ENCODE data around the gene ARHGEF10L. TPM values are rescaled to one million over a fixed set of nuclear protein-coding genes. Genes with fewer than 3 reads are reported as not detected.

ARHGEF10L gene
- total and polyA plus RNA-seq, 8 donors = 36.2 to 104 (median 52.8) TPM

DNA sequence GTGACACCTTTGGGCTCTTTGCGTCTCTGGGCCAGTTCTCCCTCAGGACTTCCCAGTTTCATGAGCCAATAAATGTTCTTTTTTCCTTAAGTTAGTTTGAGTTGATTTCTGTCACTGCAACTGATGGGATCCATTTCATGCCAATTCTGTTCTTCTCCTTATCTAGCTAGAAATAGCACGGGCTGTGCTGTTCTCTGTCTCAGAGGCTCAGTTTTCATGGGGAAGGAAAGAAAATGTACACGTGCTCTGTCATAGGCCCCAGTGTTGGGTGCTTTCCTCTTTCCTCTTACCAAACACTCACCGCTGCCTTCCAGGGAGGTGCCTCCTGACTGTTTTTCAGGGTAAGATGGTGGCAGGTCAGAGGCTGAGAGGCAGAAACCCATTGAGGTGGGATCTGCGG is 172.4 kb downstream of the ARHGEF10L start:
- TF ChIP-seq CTCF (IDR thresholded peaks at IDR 0.05) = no peak
- Histone ChIP-seq H3K4me3 (no peak overlapping the region), H3K9me3 (no peaks in the 10 kb centered on the region), H3K27me3 (no peaks in the 10 kb centered on the region), H3K27ac (no peak overlapping the region), H3K36me3 (no peaks in the 10 kb centered on the region), H3K4me1 (no peaks in the 10 kb centered on the region)
- no peak for DNase-seq
- intact Hi-C loops (cut with DNase I) = no loop called here
- WGBS, 2 donors = 84 to 98% methylated on average over 5 of the region's 5 CpGs
- no peak for ATAC-seq
- FAIRE-seq = no peak

DNA sequence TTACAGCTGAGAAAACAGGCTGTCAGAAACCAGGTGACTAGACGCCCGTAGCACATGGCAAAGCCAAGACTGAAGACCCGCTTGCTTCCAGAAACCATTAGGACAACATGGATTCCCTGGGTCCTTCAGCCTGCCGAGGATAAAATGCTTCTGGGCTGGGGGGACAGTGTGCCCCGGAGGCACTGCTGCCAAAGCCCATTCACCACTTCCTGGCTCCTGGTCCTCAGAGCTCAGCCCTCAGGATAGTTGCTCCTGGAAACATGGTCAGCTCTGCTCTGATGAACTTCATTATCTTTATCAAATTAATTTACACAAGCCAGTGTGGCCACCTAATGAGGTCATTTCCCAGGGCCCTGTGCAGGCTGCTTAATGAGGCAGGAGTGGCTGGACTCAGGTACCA is 174.5 kb downstream of the ARHGEF10L start:
- intact Hi-C loops (cut with DNase I) = no loop called here
- Histone ChIP-seq H3K4me3 (no peak overlapping the region), H3K27me3 (no peaks in the 10 kb centered on the region), H3K9me3 (no peaks in the 10 kb centered on the region), H3K4me1 (no peaks in the 10 kb centered on the region), H3K27ac (no peak overlapping the region), H3K36me3 (no peaks in the 10 kb centered on the region)
- ATAC-seq (peak in 2 of 4 donors; percentile 37 to 56), FAIRE-seq (no peak), DNase-seq (no peak)
- no peak for TF ChIP-seq CTCF (IDR thresholded peaks at IDR 0.05)
- 66 to 69% methylated on average over 5 of the region's 5 CpGs for WGBS, 2 donors

- Histone ChIP-seq H3K4me3 (no peak overlapping the region), H3K36me3 (no peaks in the 10 kb centered on the region), H3K27ac (no peak overlapping the region), H3K9me3 (no peaks in the 10 kb centered on the region), H3K27me3 (no peaks in the 10 kb centered on the region), H3K4me1 (no peaks in the 10 kb centered on the region)
- TF ChIP-seq CTCF (IDR thresholded peaks at IDR 0.05) = no peak
- intact Hi-C loops (cut with DNase I) = no loop called here
- WGBS, 2 donors = 71 to 76% methylated on average over 25 of the region's 25 CpGs
- FAIRE-seq (no peak), DNase-seq (no peak), ATAC-seq (no peak)
Observed at GRCh38 chr1:17717594-17718535, 178.4 kb downstream of the ARHGEF10L start.

- no peak for ATAC-seq
- no peak for FAIRE-seq
- no peak for TF ChIP-seq CTCF (IDR thresholded peaks at IDR 0.05)
- WGBS, 2 donors = 89 to 95% methylated on average over 5 of the region's 5 CpGs
- DNase-seq = no peak
- H3K27me3 ChIP-seq = no peaks in the 10 kb centered on the region
- intact Hi-C loops (cut with DNase I) = no loop called here
- H3K4me1 ChIP-seq = no peaks in the 10 kb centered on the region
- H3K4me3 ChIP-seq = no peak overlapping the region
- no peaks in the 10 kb centered on the region for H3K36me3 ChIP-seq
- no peaks in the 10 kb centered on the region for H3K9me3 ChIP-seq
- H3K27ac ChIP-seq = no peak overlapping the region
Observed at GRCh38 chr1:17719874-17720273, 180.4 kb downstream of the ARHGEF10L start.

DNA sequence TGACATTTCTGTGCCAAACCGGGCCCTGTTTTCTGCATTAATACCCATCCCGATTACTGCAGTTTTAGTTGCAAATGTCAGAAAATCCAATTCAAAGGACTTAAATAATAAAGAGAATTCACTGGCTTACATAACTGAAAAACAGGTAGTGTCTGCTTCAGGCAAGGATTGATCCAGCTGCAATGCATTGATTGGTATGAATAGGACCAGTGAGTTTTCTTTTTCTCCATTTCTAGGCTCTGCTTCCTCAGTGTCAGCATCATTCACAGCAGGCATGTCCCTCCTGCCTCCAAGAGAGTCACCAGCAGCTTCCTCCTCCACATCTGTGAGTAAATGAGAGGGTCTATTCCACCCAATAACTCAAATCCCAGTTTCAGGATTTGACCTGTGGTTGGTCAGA is 181.9 kb downstream of the ARHGEF10L start:
- intact Hi-C loops (cut with DNase I) = no loop called here
- DNase-seq (no peak), FAIRE-seq (no peak), ATAC-seq (no peak)
- Histone ChIP-seq H3K4me3 (no peak overlapping the region), H3K27me3 (no peaks in the 10 kb centered on the region), H3K36me3 (no peaks in the 10 kb centered on the region), H3K4me1 (no peaks in the 10 kb centered on the region), H3K27ac (no peak overlapping the region), H3K9me3 (no peaks in the 10 kb centered on the region)
- TF ChIP-seq CTCF (IDR thresholded peaks at IDR 0.05) = no peak
- 93 to 98% methylated on average over 2 of the region's 2 CpGs for WGBS, 2 donors
